GM21576 (cell line): ENCODE results near the gene HMGA1.

Source experiments
- ATAC-seq: cut with Tn5 transposase; IDR thresholded peaks from one replicate; pipeline ENCODE4 v1.9.1; 2021; ENCODE audit warnings: mild to moderate bottlenecking, moderate library complexity; ENCODE audit not compliant: unreplicated experiment

HMGA1 gene, protein sequence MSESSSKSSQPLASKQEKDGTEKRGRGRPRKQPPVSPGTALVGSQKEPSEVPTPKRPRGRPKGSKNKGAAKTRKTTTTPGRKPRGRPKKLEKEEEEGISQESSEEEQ

DNA sequence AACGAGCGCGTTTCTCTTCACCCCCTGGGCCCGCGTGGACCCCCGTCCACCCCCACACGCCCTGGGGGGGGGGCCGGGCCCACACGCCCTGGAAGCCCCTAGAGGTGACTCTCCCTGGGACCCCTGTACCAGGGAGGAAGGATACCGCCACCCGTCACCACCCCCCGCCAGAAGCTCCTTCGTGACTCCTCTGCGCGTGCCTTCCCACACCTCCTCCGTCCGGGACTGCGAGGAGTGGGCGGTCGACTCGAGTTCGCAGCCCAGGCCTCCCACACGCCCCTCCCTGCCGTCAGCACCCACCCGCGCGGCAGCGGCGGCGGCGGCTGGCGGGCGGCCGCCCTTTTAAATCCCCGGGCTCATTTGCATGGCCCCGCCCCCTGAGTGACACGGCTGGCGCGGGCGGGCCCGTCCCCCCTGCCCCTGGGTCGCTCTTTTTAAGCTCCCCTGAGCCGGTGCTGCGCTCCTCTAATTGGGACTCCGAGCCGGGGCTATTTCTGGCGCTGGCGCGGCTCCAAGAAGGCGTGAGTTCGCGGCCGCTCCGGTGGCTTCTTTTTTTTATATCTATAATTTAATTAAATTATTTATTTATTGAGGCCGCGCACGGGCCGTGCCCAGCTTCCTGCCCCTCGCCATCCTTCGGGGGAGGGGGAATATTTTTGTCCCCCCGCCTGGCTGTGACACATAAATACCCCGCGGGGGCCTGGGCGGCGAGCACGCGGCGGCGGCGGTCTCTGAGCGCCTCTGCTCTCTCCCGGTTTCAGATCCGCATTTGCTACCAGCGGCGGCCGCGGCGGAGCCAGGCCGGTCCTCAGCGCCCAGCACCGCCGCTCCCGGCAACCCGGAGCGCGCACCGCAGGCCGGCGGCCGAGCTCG, at the start of gene HMGA1:
Gene HMGA1, plus strand, starts transcription at position 431 of the 873 bp plus-strand sequence. CDS start 3,908 bp downstream, outside the sequence.
- ATAC-seq = peak; percentile 57

DNA sequence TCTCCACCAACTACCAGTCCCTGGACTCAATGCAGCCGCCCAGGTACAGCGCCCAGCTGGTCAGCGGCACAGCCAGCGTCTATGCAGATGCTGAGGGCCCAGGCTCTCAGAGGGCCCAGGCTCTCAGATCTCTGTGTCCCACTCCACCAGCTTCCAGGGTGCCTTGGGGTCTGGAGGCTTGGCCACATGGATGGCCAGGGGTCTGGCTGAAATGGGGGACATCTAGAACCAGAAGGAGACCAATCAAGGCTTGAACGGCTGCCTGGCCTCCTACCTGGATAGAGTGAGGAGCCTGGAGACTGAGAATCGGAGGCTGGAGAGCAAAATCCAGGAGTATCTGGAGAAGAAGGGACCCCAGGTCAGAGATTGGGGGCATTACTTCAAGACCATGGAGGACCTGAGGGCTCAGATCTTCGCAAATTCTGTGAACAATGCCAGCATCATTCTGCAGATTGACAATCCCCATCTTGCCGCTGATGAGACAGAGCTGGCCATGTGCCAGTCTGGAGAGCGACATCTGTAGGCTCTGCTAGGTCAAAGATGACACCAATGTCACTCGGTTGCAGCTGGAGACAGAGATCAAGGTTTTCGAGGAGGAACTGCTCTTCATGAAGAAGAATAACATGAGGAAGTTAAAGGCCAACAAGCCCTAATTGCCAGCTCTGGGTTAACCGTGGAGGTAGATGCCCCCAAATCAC, 46.7 kb upstream of the HMGA1 start:
- no peak for ATAC-seq

DNA sequence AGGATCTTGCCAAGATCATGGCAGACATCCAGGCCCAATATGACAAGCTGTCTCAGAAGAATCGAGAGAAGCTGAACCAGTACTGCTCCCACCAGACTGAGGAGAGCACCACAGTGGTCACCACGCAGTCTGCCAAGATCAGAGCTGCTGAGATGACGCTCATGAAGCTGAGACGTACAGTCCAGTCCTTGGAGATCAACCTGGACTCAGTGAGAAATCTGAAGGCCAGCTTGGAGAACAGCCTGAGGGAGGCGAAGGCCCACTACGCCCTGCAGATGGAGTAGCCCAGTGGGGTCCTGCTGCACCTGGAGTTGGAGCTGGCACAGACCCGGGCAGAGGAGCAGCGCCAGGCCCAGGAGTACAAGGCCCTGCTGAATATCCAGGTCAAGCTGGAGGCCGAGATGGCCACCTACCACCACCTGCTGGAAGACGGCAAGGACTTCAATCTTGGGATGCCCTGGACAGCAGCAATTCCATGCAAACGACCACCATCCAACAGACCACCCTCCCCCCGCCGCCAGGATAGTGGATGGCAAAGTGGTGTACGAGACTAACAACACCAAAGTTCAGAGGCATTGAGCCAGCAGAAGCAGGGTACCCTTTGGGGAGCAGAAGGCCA, 46.1 kb upstream of the HMGA1 start:
- no peak for ATAC-seq

DNA sequence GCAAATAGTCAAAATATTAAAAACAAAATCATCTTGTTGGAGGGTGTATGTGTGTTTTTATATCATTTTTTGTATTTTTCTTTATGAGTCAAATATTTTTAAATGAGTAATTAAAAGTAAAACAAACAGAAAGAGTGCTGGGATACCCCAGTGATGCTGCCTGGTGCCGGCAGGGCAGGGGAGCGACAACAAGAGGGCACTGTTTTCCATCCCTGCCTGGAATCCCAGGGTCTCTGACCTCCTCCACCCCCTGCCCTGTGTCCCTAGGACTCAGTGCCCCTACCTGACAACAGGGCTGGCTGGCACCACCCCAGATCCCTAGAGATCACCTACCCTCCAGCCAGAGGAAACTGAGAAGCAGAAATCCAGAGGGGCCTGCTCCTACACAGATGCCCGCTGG, 41.9 kb upstream of the HMGA1 start:
- no peak for ATAC-seq

DNA sequence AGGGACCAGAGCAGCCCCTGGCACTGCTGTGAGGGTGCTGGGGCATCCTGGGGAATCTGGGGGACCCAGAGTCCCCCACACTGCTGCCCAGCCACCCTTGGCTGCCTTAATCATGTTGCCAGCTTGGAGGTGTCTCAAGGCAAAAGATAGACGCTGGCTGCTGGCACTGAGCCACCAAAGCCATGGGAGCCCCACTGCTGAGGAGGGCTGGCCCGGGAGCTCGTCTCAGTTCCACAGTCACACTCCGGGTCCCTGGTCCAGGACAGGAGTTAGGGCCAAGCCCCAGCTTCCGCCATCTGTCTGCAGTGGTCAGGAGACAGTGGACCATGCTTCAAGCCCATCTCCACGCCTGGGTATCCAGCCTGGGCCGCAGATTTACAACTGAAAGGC, 41.0 kb upstream of the HMGA1 start:
- no peak for ATAC-seq

DNA sequence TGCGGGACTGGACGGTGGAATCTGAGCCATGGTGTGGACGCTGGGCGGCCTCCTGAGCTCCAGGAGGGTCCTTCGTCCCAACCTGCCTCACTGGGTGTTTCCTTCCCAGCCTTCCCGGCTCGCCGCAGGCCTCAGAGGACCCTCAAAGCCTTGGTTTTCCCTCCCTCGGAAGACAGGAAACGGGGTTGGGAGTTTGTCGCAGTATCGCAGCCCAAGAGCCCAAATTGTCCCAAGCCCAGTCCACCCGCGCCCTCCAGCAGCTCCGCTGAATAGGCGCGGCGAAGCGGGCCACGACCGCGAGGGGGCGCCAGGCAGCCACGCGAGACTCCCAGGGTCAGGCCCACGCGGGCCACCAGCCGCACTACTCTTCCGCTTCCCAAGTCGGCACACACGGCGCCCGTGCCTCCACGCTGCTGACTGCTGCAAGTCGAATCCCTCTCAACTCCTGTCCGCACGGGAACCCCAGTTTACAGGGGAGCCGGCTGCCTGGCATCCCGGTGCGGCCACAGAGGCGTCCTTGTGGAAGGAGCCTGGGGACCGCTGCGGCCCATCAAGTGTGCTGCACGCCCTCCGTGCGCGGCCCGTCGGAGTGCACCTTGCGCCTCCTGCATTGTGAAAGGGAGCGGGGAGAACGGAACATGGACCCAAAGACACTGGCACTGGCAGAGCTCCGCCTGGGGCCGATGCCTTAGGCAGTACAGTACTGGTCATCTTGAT, 40.4 kb upstream of the HMGA1 start:
- peak; percentile 56 for ATAC-seq

DNA sequence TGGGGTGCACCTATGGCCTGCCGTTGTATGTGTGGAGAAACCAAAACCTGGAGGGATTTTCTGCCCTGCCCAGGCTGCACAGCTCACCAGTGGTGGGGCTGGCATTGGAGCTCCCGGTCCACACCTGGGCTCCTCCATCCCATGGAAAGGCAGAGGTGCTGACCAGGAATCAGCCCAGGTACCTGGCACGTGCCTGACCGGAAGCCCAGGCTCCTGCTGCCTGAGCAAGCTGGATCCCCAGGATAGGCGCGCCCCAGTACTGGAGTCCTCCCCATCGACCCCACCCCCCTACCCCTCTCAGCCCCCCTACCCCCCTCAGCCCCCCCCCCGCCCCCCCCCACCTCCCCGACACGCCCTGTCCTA, 39.9 kb upstream of the HMGA1 start:
- ATAC-seq = no peak

DNA sequence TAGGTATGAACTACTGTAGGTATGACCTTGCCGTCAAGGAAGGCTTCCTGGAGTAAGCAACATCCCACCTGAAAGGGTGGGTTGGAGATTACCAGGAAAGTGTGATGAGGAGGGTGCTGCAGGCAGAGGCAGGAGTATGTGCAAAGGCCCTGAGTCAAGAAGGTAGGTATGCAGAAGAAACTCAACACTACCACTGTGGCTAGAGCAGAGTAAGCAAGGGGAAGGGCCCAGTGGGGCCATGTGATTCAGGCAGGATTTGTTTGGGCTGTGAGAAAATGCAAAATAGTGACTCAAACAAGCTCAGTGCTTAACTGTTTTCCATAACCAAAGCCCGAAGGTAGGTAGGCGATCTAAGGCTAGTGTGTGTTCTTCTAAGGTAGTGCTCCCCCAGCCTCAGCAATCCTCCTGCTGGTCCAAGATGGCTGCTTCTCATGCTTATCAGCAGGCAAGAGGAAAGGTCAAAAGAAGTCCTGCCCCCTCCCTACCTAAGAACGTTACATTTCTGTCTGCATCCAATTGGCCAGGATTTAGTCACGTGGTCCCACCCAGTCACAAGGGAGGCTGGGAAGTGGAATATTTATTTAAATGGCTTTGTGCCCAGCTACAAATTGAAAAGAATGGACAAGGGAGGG, 36.2 kb upstream of the HMGA1 start:
- no peak for ATAC-seq

DNA sequence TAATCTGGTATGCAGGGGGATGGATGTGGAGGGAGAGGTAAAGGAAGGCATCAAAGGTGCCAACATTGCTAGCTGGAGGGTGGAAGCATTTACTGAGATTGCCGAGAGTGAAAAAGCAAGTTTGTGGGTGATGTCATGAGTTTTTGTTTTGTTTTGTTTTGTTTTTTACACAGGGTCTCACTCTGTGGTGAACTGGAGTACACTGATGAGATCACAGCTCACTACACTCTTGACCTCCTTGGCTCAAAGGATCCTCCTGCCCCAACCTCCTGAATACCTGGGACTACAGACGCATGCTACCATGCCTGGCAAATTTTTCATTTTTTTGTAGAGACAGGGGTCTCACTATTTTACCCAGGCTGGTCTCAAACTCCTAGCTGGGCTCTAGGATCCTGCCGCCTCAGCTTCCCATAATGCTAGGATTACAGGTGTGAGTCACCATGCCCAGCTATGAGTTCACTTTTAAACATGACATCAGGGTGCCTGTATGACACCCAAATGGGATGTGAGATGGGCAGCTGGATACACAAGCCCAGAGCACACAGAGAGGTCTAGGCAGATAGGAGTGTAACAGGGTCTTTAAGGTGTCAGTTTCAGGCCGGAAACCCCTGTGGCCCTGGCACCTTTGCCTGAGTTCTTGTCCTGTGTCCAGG, 35.1 kb upstream of the HMGA1 start:
- no peak for ATAC-seq

DNA sequence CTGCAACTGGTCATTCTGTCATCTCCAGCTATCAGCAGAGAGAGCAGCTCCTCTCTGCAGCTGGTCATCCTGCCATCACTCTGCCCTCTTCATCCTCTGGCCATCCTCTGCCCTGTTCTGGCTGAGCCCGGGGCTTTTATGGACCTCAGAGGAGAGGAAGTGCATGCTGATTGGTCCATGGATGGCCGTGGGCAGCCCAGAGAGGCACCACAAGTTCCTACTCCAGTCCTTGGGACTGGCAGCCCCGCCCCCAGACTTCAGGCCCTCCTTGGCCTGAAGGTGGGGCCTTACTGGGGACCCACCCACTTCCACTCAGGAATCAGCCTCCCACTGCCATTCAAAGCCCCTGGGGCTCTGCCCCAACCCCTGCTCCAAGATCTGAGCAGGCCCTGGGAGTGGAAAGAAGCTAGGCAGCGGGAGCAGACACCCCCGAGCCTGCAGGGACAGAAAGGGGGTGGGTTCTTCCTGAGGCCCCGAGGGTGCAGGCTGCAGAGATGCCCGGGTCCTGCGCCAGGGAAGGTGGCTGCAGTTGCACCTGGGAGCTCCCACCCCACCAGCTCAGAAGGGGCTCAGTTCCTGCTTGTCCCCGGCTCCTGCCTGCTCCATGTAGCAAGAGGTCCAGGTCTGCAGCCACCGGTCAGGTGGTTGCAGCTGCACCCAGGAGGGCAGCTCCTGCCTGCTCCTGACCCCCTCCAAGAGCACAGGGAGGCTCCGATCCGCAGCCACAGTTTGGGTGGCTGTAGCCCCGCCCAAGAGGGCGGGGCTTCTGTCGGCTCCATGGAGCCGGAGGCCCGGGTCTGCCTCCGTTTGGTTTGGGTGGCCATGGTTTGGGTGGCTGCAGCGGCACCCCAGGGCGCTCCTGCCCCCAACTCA, 34.1 kb upstream of the HMGA1 start:
- ATAC-seq = no peak

DNA sequence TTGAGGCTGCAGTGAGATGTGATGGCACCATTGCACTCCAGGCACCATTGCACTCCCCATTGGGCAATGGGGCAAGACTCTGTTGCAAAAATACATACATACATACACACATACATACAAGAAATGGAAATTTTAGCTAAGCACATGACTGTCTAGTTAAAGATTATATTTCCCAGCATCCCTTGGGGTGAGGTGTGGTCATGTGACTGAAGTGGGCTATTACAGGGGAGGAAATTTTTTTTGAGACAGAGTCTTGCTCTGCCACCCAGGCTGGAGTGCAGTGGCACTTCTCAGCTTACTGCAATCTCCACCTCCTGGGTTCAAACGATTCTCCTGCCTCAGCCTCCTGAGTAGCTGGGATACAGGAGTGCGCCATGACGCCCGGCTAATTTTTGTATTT, 32.0 kb upstream of the HMGA1 start:
- no peak for ATAC-seq

DNA sequence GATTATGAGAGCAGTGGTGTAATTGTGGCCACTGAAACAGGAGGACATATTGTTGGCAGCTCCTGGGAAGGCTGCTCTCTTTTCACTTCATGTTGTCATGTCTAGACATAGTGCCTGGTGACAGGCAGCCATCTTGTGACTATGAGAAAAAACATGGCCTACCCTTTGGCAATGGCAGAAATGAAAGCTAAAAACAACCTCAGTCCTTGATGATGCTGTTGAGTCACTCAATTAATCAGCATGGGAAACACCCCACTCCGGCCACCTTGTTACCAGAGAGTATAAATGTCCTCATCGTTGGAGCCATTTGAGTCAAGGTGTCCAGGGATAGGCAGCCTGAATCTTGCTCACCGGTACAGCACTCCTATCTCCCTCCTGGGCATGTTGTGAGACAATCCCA, 31.2 kb upstream of the HMGA1 start:
- no peak for ATAC-seq

DNA sequence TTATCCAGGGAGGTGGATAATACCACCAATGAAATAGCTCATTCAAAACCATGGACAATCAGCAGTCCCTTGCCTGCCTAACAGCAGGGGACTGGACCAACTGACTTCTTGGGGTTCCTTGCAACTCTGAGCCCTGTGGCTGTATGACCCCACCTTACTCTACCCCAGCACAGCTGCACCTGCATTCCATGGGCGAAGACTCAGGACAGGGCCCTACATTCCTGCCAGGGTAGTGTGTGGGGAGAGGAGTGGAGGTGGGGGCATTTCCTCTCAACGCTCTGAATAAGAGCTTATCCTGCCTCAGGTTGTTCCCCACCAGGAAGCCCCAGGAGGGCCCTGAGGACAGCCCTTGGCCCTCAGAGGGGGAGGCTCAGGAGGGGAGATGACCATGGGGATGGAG, 30.8 kb upstream of the HMGA1 start:
- ATAC-seq = no peak

DNA sequence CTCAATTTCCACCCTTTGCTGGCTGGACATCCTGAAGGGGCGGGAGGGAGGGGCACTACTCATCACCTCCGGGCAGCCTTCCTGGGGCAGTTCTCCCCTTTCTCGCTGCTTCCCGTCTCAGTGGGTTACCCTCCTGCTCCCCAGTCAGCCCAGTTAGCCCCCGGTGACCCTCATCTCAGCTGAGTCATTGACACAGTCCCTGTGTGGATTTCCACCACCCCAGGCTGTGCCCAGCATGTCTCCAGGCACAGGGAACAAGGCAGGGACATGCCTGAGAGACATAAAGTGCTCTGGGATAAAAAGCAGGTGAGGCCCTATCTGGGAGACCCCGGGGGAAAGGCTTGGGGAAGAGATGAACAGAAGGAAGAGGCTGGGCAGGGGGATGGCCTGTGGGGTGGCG, 29.9 kb upstream of the HMGA1 start:
- ATAC-seq = no peak

DNA sequence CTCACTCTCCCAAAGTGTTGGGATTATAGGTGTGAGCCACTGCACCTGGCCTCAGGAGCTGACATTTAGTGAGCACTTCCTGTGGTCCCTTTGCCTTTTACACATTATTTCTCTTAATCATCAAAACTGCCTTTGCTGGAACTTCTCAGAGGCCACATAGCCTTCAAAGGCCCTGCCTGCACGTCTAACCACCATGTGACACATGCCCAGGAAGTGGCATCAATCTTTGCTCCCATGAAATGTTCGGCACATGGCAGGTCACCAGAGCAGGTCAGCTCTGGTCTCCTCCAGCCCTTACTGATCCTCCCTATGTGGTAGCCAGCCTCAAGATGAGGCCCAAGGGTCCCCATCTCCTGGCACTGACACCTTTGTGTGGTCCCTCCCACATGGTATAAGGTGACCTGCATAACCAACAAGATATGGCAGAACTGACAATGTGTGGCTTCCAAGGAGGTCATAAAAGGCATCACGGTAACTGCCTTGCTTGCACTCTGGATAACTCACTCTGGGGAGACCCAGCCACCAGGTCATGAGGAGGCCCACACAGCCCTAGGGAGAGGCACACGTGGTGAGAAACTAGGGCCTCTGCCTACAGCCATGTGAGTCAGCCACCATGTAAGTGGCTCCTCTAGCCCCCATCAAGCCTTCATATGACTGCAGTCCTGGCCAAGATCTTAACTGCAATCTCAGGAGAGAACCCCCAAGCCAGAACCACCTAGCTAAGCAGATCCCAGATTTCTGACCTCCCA, 28.8 kb upstream of the HMGA1 start:
- no peak for ATAC-seq

DNA sequence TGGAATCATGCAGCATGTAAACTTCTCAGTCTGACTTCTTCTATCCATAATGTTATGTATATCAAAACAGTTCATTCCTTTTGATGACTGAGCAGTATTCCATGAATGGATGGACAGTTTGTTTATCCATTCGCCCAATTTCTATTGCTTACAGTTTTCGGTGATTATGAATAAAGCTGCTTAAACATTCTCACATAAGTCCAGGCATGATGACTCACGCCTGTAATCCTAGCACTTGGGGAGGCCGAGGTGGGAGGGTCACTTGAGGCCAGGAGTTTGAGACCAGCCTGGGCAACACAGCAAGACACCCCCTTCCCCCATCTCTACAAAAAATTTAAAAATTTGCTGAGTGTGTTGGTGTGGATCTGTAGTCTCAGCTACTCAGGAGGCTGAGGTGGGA, 22.9 kb upstream of the HMGA1 start:
- ATAC-seq = no peak

DNA sequence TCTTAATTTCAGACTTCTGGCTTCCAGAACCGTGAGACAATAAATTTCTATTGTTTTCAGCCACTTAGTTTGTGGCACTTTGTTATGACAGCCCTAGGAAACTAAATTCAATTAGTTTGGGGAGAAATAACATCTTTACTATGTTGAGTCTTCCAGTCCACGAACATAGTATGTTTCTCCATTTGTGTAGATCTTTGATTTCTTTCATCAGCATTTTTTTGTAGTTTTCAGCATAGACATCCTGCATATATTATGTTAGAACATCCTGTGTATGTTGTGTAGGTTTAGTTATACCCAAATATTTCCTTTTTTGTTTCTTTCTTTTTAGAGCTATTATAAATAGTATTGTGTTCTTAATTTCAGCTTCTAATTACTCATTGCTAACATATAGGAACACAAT, 18.0 kb upstream of the HMGA1 start:
- ATAC-seq = no peak

DNA sequence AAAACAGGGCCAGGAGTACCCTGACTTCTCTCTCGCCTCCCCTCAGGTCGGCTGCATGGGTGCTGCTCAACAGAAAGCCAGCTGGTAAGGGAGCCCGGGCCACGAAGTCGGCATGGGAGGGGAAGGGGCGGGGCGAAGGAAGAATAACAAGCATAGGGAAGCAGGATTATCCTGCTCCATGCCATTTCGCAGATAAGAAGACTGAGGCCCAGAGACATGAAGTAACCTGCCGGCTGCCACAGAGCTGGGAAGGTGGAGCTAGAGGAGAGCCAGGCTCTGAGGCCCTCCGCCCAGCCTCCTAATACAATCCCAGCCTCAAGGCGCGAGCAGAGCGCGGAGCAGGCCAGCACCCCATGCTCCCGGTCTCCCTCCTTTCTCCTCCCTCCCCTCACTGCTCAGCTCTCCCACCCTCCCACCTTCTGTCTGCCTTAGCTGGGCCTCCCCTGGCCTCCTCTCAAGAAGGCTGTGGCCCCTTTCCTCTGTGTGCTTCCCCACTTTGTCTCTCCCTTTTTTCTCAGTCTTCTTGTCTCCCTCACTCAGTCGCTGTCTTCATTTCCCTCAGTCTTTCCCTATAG, 13.2 kb upstream of the HMGA1 start:
- ATAC-seq = peak; percentile 23
